GM21529 (cell line): ENCODE data around the gene NPNT.
"Not testable (repeated sequence)": the region's sequence is repeated elsewhere in the genome, so short reads cannot be mapped to it uniquely, and the experiment has no call there.

Experiments used
- ATAC-seq: cut with Tn5 transposase; IDR thresholded peaks from one replicate; pipeline ENCODE4 v1.9.1; 2021; ENCODE audit not compliant: unreplicated experiment

The NPNT gene, protein sequence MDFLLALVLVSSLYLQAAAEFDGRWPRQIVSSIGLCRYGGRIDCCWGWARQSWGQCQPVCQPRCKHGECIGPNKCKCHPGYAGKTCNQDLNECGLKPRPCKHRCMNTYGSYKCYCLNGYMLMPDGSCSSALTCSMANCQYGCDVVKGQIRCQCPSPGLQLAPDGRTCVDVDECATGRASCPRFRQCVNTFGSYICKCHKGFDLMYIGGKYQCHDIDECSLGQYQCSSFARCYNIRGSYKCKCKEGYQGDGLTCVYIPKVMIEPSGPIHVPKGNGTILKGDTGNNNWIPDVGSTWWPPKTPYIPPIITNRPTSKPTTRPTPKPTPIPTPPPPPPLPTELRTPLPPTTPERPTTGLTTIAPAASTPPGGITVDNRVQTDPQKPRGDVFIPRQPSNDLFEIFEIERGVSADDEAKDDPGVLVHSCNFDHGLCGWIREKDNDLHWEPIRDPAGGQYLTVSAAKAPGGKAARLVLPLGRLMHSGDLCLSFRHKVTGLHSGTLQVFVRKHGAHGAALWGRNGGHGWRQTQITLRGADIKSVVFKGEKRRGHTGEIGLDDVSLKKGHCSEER

GRCh38 chr4:105894660-105895582 lies at the start of gene NPNT:
NPNT (plus strand) TSS chr4:105895471; CDS start chr4:105895653, 182 bp downstream.
- ATAC-seq = peak; percentile 42

DNA sequence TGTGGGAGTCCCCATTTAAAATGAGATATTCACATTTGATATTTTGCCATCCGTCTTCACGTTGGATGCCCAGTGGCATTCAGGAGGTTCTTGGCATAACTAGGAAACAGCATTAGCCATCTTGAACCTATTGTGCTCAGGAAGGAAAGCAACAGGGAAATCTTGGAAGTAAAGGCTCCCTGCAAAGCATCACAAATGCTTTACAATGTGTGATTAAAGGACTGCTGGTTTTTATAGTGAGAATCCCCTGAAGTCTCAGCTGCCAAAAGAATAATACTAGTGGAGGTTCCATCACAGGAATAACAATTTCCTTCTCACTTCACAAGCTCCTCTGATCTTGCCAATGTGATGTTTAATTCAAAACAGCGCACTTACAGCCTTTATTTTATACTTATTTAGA lies 49.7 kb upstream of the NPNT start:
- ATAC-seq = no peak

GRCh38 chr4:105848359-105848758 lies 46.9 kb upstream of the NPNT start:
- not testable (repeated sequence) for ATAC-seq

GRCh38 chr4:105851196-105851595 lies 44.1 kb upstream of the NPNT start:
- no peak for ATAC-seq

GRCh38 chr4:105852230-105852629 lies 43.0 kb upstream of the NPNT start:
- not testable (repeated sequence) for ATAC-seq

- ATAC-seq = no peak
Measured at GRCh38 chr4:105858466-105859040, 36.7 kb upstream of the NPNT start.

DNA sequence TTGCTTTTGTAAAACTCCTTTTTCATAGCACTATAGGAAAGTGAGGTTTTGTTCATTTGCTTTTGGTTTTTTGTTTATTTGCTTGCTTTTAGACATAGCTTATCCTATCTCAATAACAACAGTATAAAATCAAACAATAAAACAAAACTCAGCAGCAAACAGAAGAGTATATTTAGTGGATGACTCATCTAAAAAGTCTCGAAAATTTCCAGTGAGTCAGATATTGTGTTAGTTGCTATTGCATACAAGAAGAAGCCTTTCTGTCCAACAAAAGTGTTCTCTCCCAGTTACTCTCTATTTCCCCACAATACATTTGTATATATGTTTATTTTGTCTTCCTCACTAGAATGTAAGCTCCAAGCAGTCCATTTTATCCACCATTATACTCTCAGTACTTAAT lies 36.0 kb upstream of the NPNT start:
- no peak for ATAC-seq

- no peak for ATAC-seq
Measured at GRCh38 chr4:105870963-105871362, 24.3 kb upstream of the NPNT start.

GRCh38 chr4:105871997-105872396 lies 23.3 kb upstream of the NPNT start:
- ATAC-seq = no peak

- ATAC-seq = no peak
Measured at GRCh38 chr4:105875233-105875632, 20.0 kb upstream of the NPNT start.

GRCh38 chr4:105878668-105879067 lies 16.6 kb upstream of the NPNT start:
- ATAC-seq = no peak

- no peak for ATAC-seq
Measured at GRCh38 chr4:105887508-105887907, 7.8 kb upstream of the NPNT start.

GRCh38 chr4:105895583-105896460 lies 551 bp downstream of the NPNT start:
- ATAC-seq = peak; percentile 56

GRCh38 chr4:105896461-105896942 lies 1.2 kb downstream of the NPNT start:
- peak; percentile 16 for ATAC-seq

- ATAC-seq = no peak
Measured at GRCh38 chr4:105896984-105897775, 1.9 kb downstream of the NPNT start.

GRCh38 chr4:105900541-105900940 lies 5.3 kb downstream of the NPNT start:
- no peak for ATAC-seq

DNA sequence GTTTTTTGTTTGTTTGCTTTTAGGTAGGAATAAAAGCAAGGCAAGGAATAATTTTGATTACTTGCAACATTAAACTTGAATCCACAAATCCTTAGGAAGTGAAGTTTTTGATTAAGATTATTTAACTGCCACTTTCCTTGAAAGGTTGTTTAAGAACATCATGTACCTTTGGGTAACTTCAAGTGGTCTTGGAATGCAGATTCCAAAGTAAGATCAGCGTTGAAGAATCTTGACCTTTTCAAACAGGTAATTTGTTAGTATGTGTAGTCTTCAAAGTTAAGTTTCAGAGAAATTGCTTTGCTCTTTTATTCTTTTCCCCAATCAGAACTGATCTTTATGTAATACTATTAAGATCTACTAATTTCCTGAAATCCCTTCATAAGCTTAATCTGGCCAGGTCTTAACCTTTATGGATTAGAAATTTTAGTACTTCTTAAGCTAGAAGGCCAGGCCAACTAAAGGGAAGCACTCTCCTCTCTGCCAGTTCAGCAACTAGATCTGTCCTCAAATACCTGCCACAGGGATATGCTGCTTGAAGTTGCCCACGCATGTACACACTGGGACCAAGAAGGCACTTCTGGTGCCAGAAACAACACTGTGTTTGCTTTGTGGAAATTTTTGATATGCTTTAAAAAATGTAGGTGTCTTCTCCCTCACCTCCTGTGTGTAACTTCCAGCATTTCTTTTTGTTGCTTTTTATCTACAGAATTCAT lies 7.4 kb downstream of the NPNT start:
- ATAC-seq = no peak

- ATAC-seq = no peak
Measured at GRCh38 chr4:105909787-105910281, 14.6 kb downstream of the NPNT start.
